Iris pigment epithelial cell (primary cell): ENCODE data around the gene FMC1.
"Not testable (repeated sequence)": the region's sequence is repeated elsewhere in the genome, so short reads cannot be mapped to it uniquely, and the experiment has no call there.

ENCODE experiments used
- DNase-seq: peaks from one replicate; pipeline ENCODE4 v3.0.0-alpha.2; 2011; ENCODE audit warnings: low read depth

Gene FMC1, protein sequence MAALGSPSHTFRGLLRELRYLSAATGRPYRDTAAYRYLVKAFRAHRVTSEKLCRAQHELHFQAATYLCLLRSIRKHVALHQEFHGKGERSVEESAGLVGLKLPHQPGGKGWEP

DNA sequence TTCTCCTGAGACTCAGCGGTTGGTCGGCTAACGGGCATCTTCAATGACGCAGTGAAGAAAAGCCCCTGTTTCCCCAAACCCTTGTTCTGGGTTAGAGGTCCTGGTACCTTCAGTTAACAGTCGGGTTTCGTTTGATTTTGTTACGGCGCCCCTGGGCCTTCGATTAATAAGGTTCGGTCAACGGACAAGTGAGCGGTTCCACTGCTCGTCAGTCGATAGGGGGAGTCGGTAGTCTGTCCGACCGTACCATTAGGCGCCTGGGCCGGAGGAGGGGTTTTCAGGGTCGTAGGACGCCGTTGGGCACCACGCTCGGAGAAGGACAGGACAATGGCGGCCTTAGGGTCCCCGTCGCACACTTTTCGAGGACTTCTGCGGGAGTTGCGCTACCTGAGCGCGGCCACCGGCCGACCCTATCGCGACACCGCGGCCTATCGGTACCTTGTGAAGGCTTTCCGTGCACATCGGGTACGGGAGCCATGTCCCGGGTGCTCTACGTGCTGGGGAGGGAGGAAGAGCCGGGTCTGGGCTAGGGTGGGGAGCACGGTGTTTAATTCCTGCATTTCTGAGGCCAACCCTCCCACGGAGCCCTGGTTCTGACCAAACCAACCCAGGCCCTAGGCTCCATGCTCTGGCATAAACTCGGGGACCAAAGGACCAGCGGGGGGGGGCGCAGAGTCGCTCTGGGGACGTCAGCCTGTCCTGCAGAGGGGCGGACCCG lies at the start of gene FMC1:
FMC1 (plus strand) TSS at position 280 of the 718 bp plus-strand sequence; CDS start at position 328, 48 bp downstream.
- DNase-seq, result peak; percentile 92

DNA sequence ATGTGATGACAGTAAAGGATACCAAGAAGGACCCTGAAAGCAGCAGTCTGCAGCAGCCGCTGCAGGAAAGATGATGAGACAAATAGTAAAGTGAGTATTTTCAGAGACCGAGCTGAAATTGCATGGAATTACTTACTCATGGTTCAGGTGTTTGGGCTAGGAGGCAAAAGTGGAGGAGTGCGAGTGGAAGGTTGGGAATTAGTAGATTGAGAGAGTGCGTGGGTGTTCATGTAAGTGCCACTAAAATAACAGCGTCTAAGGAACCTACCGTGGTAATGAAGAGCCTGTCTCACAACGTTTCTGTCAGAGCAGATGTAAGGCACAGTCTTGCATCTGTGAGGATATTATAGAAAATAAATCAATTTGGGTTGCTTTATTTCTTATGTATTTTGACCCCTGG lies 48.3 kb upstream of the FMC1 start:
- DNase-seq, result no peak

DNA sequence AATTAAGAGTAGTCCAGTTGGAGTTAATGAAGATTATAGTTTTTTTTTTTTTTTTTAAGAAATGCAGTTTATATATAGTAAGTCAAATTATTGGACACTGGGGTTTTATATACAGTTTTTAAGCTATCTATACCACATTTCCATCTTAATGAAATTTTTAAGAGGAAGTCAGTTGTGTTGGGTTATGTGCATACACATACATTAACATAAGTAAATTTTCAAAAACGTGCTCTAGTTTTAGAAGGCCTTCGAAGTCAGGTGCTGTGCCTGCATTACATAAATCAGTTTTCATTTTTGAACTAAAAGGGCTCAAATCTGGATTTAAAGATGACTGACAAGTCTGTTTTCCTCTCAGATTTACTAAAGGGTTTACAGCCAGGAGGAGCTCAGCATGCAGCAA lies 47.6 kb upstream of the FMC1 start:
- DNase-seq, result no peak

DNA sequence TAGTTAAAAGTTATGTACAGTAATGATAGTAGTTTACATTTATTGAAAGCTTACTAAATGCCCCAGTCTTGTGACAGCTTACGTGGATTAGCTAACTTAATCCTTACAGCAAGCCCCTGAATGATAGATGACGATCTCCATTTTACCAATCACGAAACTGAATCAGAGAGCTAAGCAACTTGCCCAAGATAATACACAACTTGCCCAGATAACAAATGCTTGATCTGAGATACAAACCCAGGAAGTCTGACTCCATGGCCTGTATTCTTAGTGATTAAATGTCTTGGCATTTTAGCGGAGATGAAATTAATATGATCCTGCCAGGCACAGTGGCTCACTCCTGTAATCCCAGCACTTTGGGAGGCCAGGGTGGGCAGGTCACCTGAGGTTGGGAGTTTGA lies 46.9 kb upstream of the FMC1 start:
- peak; percentile 4 for DNase-seq

DNA sequence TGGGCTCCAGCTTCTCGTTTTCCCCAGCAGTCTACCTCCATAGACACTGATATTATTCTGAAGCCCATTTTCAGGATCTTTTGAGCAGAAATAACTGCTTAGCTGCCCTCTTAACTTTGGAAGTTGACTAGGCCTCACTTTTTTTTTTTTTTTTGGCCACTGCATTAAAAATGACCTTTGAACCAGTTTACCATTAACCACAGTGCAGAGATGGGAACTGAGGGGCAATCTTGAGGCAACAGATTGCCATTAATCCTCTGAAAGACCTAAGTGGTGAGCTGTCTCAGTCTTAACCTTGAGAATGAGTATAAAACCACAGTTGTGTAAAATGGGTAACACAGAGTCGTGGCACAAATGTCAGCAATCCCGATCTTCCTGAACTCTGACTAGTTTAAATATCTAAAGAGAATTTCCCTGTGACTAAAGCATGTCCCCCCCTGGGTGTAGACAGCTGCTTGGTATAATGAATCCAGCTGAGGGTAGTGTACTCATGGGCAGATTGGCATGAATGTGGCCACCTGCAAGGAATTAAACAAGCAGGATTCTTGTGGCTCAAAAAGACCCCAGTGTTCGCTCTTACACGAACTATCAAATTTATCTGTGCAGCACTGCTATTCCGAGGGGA lies 46.1 kb upstream of the FMC1 start:
- DNase-seq, result peak; percentile 18

DNA sequence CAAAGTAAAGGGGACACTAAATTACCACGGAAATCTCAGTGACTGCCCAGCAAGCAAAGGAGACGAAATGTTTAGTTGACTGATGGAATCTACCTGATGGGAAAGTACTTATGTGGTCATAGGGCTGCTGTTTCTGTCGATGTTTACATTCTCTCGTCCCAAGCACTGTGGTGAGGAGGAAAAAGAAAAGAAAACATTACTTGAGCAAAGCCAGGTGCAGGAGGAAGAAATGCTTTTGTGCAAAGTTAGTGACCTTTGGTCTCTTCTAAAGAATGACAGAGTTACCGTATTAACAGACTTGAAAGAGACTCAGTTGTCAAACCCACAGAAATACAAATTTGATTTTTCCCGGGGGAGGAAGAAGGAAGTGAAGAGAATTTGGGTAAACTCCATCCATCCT lies 43.3 kb upstream of the FMC1 start:
- peak; percentile 14 for DNase-seq

DNA sequence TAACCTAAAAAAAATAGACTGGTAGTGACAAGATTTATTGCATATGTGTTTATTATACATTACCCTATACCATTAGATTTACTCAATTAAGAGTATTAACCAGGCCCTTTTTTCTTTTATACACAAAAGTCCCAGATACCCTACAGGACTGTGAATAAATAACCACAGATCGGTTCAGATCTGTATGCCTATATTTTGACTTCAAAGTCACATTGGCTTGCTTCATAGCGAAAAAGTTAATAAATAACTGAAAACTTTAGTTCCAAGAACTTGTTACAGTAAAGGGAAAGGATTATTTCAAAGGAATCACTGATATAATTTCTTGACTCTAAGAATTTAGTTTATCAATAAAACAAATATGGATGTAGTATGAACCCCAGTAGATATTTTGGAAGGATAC lies 41.8 kb upstream of the FMC1 start:
- no peak for DNase-seq

DNA sequence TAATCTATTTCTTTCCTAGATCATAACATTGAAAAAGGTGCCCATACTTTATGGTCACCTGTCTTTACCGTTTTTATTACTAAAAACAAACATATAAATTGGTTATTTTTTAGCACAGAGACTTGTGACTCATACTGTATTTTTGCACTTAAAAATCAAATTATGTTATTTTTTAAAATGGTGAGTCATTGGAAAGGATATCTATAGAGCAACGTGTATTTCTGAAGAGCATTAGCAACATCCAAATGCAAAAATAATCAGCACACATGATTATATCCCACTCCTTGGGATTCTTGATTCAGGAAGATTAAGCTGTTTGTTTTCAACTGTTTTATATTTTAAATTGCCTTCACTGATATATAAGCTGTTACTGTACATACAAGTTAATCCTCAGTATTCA lies 40.7 kb upstream of the FMC1 start:
- peak; percentile 34 for DNase-seq

DNA sequence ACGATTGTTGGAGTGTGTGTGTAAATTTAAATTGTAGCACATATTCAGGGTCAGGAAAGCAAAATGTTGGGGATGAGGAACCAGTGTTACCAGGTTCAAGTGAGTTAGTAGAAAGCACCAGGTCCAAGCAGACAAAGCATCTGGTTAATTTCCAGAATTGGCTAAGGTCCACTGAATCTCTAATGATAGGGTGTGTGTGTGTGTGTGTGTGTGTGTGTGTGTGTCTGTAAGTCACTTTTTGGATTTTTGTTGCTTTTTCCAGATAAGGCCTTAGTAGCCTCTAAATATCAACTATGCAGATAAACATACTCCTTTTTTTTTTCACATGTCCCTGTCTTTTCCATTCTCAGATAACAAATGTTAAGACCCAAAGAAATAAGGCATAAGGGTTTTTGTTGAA lies 36.6 kb upstream of the FMC1 start:
- DNase-seq, result no peak

DNA sequence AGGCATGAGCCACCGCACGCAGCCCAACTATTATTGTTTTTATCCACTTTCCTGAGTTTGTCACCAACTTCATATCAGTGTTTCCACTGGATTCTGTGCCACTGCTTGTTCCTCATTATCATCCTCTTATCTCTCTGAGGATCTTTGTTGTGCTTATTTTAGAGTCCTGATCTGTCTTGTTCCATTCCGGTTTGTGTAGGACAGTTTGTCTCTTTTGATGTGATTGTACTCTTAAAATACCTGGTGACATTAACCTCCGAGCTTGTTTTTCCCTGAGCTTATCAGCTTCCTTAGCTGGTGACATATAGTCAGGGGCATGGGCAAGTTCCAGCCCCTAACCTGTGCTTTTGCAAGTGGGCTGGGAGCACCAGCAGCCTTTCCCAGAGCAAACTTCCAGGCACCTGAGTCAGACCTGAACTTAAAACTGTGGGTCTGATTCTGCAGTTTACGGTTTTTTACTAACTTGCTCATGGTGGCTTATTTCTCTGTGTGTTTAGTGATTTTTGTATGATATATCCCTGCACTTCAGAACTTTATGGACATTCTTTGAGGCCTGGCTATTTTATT lies 23.1 kb upstream of the FMC1 start:
- DNase-seq, result no peak

DNA sequence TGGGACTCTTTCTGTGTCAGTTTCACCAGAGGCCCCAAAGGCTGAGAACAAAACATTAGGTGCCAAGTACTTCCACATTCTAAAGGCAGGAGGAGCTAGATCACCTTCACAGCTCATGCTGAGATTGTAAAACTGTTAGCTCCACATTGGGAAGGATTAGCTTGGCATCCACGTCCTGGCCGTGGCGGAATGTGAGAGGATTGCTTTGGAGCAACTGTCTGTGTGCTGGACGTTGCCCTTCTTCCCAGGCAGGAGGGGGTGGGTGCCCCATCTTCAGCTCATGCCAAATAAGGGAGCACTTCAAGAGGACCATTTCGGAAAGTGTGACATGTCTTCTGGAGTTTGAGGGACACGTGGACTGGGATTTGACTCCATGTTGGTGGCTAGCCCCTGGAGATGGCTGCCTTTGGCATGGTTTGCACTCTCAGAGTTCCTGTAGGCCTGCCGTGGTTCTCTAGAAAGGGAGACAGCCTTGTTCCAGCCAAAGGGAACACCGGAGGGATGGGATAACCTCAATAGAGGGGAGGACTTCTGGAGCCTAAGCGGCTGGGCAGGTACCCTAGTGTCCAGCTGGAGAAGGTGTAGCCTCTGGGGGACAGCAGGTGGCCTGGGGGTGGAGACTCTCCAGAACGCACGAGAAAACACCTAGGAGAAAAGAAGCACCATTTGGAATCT lies 19.9 kb upstream of the FMC1 start:
- peak; percentile 45 for DNase-seq

DNA sequence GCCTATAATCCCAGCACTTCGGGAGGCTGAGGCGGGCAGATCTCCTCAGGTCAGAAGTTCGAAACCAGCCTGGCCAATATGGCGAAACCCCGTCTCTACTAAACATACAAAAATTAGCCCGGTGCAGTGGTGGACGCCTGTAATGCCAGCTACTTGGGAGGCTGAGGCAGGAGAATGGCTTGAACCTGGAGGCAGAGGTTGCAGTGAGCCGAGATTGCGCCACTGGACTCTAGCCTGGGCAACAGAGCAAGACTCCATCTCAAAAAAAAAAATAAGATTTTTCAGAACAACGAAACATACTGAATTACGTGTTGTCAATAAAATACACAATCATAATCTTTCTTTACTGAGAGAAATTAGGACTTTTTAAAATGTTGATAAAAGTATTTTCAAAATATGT lies 16.4 kb upstream of the FMC1 start:
- DNase-seq, result not testable (repeated sequence)

DNA sequence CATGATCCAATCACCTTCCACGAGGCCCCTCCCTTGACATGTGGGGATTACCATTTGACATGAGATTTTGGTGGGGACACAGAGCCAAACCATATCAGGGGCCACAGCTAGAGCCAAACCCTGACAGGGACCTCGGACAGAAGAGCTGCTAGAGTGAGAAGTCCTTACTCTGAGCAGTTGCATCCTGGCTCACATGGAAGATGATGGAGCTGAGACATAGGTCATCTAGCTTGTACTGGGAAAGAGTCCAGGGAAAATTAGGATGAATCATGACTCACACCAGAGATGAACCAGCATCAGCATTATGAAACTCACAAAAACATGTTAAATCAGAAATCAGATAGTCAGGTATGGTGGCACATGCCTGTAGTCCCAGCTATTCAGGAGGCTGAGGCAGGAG lies 12.8 kb upstream of the FMC1 start:
- peak; percentile 85 for DNase-seq

DNA sequence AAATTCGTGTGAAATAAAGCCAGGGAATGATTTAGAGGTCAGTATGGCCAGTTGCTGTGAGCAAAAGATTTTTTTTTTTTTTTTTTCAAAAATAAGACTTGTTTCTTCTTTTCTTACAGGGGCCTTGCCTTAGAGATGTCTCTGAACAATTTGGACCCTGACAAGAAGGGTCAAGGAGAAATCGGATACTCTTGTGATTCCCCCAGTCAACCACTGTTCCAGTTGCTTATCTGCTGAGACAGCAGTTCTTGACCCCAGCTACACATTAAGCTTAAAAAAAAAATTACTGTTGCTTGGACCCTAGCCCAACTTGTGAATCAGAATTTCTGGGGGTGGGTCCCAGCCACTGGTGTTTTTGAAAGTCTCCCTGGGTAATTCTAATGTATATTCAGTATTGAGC lies 12.0 kb upstream of the FMC1 start:
- no peak for DNase-seq

DNA sequence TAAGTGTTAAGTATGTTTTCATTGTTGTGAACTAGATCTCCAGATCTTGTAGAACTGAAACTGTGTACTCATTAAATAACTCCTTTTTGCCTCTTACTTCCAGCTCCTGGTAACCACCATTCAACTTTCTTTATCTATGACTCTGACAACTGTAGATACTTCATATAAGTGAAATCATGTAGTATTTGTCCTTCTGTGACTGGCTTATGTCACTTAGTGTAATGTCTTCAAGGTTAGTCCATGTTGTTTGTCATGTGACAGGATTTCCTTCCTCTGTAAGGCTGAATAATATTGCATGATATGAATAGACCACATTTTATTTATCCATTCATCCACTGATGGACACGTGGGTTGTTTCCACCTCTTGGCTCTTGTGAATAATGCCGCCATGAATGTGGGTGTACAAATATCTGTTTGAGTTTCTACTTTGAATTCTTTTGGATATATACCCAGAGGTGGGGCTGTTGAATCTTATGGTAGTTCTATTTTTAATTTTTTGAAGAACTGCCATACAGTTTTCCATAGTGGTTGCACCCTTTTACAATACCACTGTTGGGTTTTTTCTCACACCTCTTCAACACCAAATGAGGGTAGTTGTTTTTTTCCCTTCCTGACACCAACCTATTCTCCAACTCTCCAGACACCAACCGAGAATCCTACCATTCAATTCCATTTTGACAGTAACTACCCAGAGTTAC lies 10.7 kb upstream of the FMC1 start:
- DNase-seq, result no peak

DNA sequence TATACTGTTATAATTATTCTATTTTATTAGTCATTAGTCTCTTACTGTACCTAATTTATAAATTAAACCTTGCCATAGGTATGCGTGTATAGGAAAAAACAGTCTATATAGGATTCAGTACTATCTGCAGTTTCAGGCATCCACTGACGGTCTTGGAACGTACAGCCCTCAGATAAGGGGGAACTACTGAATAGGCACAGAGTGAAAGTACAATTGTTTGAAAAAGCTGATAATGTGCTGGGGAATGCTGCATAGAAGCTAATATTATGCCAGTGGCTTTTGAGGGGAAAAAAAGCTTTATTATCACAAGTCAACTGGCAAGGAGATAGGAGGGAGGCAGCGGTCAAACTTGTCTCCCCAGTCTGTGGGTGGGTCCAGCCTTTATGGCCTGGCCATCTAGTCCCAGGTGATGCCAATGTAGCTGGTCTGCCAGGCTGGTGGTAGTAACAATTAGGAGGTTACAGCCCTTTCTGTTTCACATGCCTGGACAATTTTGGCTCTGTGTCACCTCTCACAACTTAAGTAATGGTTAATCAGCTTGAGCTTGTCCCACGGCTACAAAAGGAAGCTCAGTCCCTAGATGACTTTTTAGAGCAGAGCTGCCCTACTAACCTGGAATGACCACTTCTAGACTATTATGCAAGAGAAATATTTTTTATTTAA lies 8.3 kb upstream of the FMC1 start:
- DNase-seq, result no peak

DNA sequence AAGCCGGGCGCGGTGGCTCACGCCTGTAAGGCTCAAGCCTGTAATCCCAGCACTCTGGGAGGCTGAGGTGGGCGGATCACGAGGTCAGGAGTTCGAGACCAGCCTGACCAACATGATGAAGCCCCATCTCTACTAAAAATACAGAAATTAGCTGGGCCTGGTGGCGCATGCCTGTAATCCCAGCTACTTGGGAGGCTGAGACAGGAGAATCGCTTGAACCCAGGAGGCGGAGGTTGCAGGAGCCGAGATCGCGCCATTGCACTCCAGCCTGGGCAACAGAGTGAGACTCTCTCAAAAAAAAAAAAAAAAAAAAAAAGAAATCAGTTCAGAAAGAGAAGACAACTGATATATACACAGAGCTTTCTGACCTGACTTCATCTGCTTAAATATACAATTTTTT lies 7.7 kb upstream of the FMC1 start:
- DNase-seq, result not testable (repeated sequence)

DNA sequence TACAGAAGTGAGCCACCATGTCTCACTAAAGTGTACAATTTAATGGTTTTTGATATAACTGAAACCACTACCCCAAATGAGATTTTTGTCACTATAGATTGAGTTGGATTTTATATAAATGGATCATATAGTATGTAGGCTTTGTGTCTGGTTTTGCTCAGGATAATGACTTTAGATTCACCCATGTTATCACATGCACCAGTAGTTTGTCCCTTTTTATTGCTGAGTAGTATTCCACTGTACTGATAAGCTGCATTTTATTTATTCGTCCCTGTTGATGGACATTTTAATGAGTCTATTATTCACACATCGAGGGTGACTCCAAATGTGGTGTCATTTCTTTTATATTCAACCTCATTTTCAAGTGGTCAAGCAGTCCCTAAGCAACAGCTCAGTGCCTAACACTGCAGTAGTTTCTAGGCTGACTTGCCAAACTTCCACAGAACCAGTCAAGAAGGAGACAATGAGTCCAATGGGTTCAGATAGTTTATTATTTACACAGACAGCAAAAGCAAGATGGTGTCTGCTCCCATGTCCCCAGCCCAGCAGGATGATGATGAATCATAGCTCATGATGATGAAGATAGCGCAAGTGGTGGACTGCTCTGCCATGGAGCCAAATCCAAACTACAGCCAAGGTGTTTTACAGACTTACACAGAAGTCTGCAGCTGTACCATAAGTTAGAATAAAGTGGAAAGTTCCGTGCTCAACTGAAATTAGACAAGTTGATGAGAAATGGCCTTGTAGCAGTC lies 6.6 kb upstream of the FMC1 start:
- DNase-seq, result no peak

DNA sequence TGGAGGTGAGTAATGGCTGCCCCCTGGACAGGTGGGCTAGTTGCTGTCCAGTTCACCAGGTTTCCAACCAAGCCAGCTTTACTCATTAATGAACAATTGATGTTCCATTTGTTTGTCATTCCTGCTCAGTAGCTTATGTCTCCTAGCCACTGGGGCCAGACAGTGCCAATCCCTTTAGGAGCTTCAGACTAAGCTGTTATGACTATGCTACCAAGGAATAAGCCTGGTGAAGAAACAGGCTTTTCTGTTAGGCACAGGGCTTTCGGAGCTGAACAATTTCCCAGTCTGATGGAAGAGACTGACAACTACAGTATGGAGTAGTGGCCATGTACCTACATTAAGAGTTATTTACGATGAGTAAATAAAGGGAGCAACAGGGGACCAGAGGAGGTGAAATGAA lies 2.1 kb upstream of the FMC1 start:
- DNase-seq, result no peak

DNA sequence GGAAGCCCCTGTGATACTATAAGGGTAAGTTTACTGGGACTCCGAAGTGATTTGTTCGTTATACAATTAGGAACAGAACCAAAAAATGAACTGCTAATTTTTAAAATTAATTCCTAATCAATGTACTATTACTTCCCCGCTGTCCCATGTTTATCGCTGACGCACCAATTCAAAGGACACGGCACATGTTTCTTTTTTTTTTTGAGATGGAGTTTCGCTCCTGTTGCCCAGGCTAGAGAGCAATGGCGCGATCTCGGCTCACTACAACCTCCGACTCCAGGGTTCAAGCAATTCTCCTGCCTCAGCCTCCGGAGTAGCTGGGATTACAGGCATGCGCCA lies 1.5 kb upstream of the FMC1 start:
- no peak for DNase-seq
